HepG2 (cell line): Measurements from ENCODE around the gene SPX. TPM values are rescaled to one million over a fixed set of nuclear protein-coding genes. Genes with fewer than 3 reads are reported as not detected.

ENCODE experiments used
- ARID4A ChIP-seq: sonication (generic); formaldehyde crosslinking; IDR thresholded peaks from 2 replicates; pipeline ENCODE4 v1.5.0; 2020; ENCODE audit warnings: mild to moderate bottlenecking, missing genetic modification reagents, borderline replicate concordance
- ATF7 ChIP-seq, 2 experiments: fragments of 450-650 bp in 1 of 2; sonication (generic) in 1 of 2; formaldehyde crosslinking in 1 of 2; IDR thresholded peaks; 2 replicates each; pipeline versions ENCODE4 v1.4.0 to v1.6.1; 2016 to 2020; ENCODE audit warnings: antibody characterized with exemption in 1 of 2, mild to moderate bottlenecking in 1 of 2, missing genetic modification reagents in 1 of 2
- CSRNP1 ChIP-seq: sonication (generic); formaldehyde crosslinking; IDR thresholded peaks from 2 replicates; pipeline ENCODE4 v1.8.1; 2023; ENCODE audit warnings: mild to moderate bottlenecking, missing genetic modification reagents
- EZH2 ChIP-seq: conservative IDR thresholded peaks from 2 replicates; pipeline ENCODE4 v1.6.1; 2012; ENCODE audit warnings: mild to moderate bottlenecking, low read depth, low read length, moderate library complexity
- IRF2 ChIP-seq: IDR thresholded peaks from 2 replicates; pipeline ENCODE4 v1.6.1; 2018; ENCODE audit warnings: missing genetic modification reagents, missing compliant biosample characterization
- U2AF2 ChIP-seq: fragments of 200-400 bp; formaldehyde crosslinking; IDR thresholded peaks from 2 replicates; pipeline ENCODE4 v1.6.1; 2017; ENCODE audit warnings: low read depth, mild to moderate bottlenecking, low read length
- ZNF24 ChIP-seq: fragments of 450-650 bp; IDR thresholded peaks from 2 replicates; pipeline ENCODE4 v1.6.1; 2017; ENCODE audit warnings: antibody characterized with exemption, mild to moderate bottlenecking
- ZNF607 ChIP-seq: sonication (generic); formaldehyde crosslinking; IDR thresholded peaks from 2 replicates; pipeline ENCODE4 v1.5.1; 2020; ENCODE audit warnings: missing genetic modification reagents, mild to moderate bottlenecking, borderline replicate concordance
- ZNF646 ChIP-seq: sonication (generic); formaldehyde crosslinking; IDR thresholded peaks from 2 replicates; pipeline ENCODE4 v1.9.0; 2021; ENCODE audit warnings: mild to moderate bottlenecking, missing genetic modification reagents
- ZNF776 ChIP-seq: sonication (generic); formaldehyde crosslinking; IDR thresholded peaks from 2 replicates; pipeline ENCODE4 v1.4.0; 2020; ENCODE audit warnings: mild to moderate bottlenecking, missing genetic modification reagents
- ZSCAN25 ChIP-seq: sonication (generic); formaldehyde crosslinking; IDR thresholded peaks from 2 replicates; pipeline ENCODE4 v1.8.0; 2022; ENCODE audit warnings: mild to moderate bottlenecking, missing genetic modification reagents
- polyA plus RNA-seq, 8 experiments: library from polyadenylated mRNA; depleted of rRNA in 3 of 8; stranded (reverse) in 7 of 8; unstranded in 1 of 8; fragments of >200 nt; fragmentation: Illumina TruSeq in 4 of 8; extraction: Trizol in 4 of 8; gene quantifications; 2 replicates each; pipeline versions ENCODE4 v1.2.1 to v1.2.3, GENCODE V29; 2011 to 2016; ENCODE audit warnings: low read depth in 4 of 8, missing spikeins in 1 of 8, mixed read lengths in 1 of 8; ENCODE audit not compliant: insufficient read depth in 1 of 8
- total RNA-seq, 5 experiments: library from RNA; depleted of rRNA; stranded (reverse); fragments of >200 nt; fragmentation: Illumina TruSeq; extraction: Trizol; gene quantifications; 2 replicates each; pipeline ENCODE4 v1.2.3, GENCODE V29; 2016; ENCODE audit warnings: low read depth in 1 of 5
- TF ChIP-seq, protein P1 (sequence below): sonication (generic); formaldehyde crosslinking; IDR thresholded peaks from 2 replicates; pipeline ENCODE4 v1.5.0; 2020; ENCODE audit warnings: missing genetic modification reagents

Gene SPX
- total and polyA plus RNA-seq, 2 of the 13 experiments (the other 11 are each of a cell fraction or from before 2014, with no cell fraction given) = 0.07 to 0.16 TPM

DNA sequence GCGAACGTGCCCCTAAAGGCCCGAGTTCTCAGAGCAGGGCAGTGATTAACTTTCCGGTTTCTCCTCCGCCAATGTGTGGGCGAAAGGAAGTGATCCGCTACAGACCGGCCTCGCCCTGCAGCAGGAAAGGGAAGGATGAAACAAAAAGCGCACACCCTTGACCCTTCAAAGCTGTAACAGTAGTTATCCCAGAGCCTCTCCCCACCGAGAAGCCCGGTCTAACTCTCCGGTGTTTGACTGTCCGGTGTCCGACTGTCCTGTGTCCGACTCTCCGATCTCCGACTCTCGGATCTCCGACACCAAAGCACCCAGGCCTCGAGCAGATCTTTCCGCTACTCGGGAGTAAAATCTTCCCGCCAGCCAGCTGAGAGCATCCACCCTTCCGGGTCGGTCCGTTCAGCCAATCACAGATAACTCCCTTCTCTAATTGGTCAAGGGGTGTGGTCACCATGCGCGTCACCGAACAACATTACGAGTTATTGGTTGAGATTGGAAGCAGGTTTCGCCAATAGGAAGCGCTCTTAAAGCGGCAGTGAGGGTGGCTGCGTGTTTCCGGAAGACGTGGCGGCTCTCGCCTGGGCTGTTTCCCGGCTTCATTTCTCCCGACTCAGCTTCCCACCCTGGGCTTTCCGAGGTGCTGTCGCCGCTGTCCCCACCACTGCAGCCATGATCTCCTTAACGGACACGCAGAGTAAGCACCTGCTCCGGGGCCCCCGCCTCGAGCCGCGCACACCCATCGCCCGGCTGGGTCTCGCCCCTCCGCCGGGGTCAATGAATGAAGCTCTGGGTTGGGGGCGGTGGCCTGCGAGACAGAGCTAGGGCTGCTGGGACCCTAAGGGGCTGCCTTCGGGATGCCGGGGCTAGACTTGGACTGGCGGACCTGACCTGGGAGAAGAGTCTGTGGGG, 24.6 kb upstream of the SPX start, which contains the start of the genes GOLT1B and RECQL (continued):
- no peak for TF ChIP-seq EZH2
- TF ChIP-seq ZNF646 = no peak
- no peak for TF ChIP-seq ZNF24
- TF ChIP-seq IRF2 (CRISPR knock-in tag) = no peak; the same call in 1 of the 2 replicates
- TF ChIP-seq, protein P1, sequence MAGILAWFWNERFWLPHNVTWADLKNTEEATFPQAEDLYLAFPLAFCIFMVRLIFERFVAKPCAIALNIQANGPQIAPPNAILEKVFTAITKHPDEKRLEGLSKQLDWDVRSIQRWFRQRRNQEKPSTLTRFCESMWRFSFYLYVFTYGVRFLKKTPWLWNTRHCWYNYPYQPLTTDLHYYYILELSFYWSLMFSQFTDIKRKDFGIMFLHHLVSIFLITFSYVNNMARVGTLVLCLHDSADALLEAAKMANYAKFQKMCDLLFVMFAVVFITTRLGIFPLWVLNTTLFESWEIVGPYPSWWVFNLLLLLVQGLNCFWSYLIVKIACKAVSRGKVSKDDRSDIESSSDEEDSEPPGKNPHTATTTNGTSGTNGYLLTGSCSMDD (CRISPR knock-in tag) = no peak
- TF ChIP-seq ZSCAN25 = peak; percentile 62; the same call in 1 of the 2 replicates
- TF ChIP-seq ARID4A (CRISPR knock-in tag) = peak; percentile 99
- TF ChIP-seq CSRNP1 (CRISPR knock-in tag) = peak; percentile 33; the same call in 1 of the 2 replicates
- no peak for TF ChIP-seq ATF7 (IDR thresholded peaks at IDR 0.05)
- TF ChIP-seq ATF7 (CRISPR knock-in tag; IDR thresholded peaks at IDR 0.05) = no peak
- TF ChIP-seq ZNF607 = no peak
- TF ChIP-seq ZNF776 (CRISPR knock-in tag) = peak; percentile 60; the same call in 1 of the 2 replicates
- TF ChIP-seq U2AF2 = no peak
